Neutrophil (primary cell): ENCODE results near the gene FOXD1.

Source experiments
- H3K27ac ChIP-seq: fragments of 200-600 bp; sonication (generic); 2 replicates; pipeline ENCODE4 v1.5.1; 2016; ENCODE audit warnings: mild to moderate bottlenecking, moderate library complexity
- H3K27me3 ChIP-seq: fragments of 200-600 bp; sonication (generic); 2 replicates; pipeline ENCODE4 v1.6.0; 2016; ENCODE audit warnings: mild to moderate bottlenecking
- H3K36me3 ChIP-seq: fragments of 200-600 bp; sonication (generic); 2 replicates; pipeline ENCODE4 v1.5.1; 2017
- H3K4me1 ChIP-seq, 2 experiments: fragments of 200-600 bp in 1 of 2; sonication (generic) in 1 of 2; 1 replicate in 1 of 2; 2 replicates in 1 of 2; pipeline versions ENCODE4 v1.5.1 to v1.6.1; 2013 to 2016; ENCODE audit warnings: low read depth in 1 of 2, low read length in 1 of 2, mild to moderate bottlenecking in 1 of 2, moderate library complexity in 1 of 2; ENCODE audit not compliant: control insufficient read depth in 1 of 2, insufficient read depth in 1 of 2
- H3K4me3 ChIP-seq, 2 experiments: fragments of 200-600 bp in 1 of 2; sonication (generic) in 1 of 2; 1 replicate in 1 of 2; 2 replicates in 1 of 2; pipeline ENCODE4 v1.5.1; 2013 to 2016; ENCODE audit warnings: low read depth in 1 of 2, low read length in 1 of 2, mild to moderate bottlenecking in 1 of 2, moderate library complexity in 1 of 2
- H3K9me3 ChIP-seq: fragments of 200-600 bp; sonication (generic); 2 replicates; pipeline ENCODE4 v1.5.1; 2016
- CTCF ChIP-seq: fragments of 200-600 bp; sonication (generic); IDR thresholded peaks from 2 replicates; pipeline ENCODE4 v1.5.1; 2016; ENCODE audit warnings: antibody characterized with exemption

Gene FOXD1

GRCh38 chr5:73405691-73406090, 42.9 kb downstream of the FOXD1 start:
- Histone ChIP-seq H3K27ac (no peak overlapping the region), H3K9me3 (no peaks in the 10 kb centered on the region), H3K27me3 (peaks cover 87% of the 10 kb centered on the region), H3K36me3 (no peaks in the 10 kb centered on the region), H3K4me1 (no peaks in the 10 kb centered on the region), H3K4me3 (no peak overlapping the region)
- TF ChIP-seq CTCF, result no peak

- Histone ChIP-seq H3K4me1 (no peaks in the 10 kb centered on the region), H3K4me3 (no peak overlapping the region), H3K36me3 (no peaks in the 10 kb centered on the region), H3K27me3 (peaks cover 83% of the 10 kb centered on the region), H3K9me3 (no peaks in the 10 kb centered on the region), H3K27ac (no peak overlapping the region)
- TF ChIP-seq CTCF, result no peak
Observed at GRCh38 chr5:73399775-73400174, 48.8 kb downstream of the FOXD1 start.
